Omental fat pad (tissue), 4 donors: Measurements from ENCODE around the gene FLII. TPM values are rescaled to one million over a fixed set of nuclear protein-coding genes. Genes with fewer than 3 reads are reported as not detected.
A peak's percentile ranks its signal among the peaks of the same experiment; 100 is the strongest.
"Not testable (repeated sequence)": the region's sequence is repeated elsewhere in the genome, so short reads cannot be mapped to it uniquely, and the experiment has no call there.

Experiments used
- ATAC-seq: fragments of 150-250 bp; one replicate; pipeline ENCODE4 v1.9.1; 2016; ENCODE audit warnings: mild to moderate bottlenecking, moderate library complexity; ENCODE audit not compliant: low FRiP score
- DNase-seq: peaks from one replicate; pipeline ENCODE4 v3.0.0-alpha.2; 2019; ENCODE audit warnings: low spot score
- total RNA-seq, 4 donors: library from RNA; depleted of rRNA; stranded (reverse); fragments of >200 nt; gene quantifications; one replicate each; pipeline ENCODE4 v1.1.0, GENCODE V29; 2016
- TF ChIP-seq, protein P1 (sequence below), 3 donors: fragments of 450-650 bp; IDR thresholded peaks; one replicate each; pipeline ENCODE4 v1.5.1; 2016 to 2017; ENCODE audit warnings: antibody characterized with exemption in 3 of 3, mild to moderate bottlenecking in 3 of 3, moderate library complexity in 2 of 3

Gene FLII
- total RNA-seq, result 100 to 1,000 TPM; 198 to 328 (median 324) TPM

DNA sequence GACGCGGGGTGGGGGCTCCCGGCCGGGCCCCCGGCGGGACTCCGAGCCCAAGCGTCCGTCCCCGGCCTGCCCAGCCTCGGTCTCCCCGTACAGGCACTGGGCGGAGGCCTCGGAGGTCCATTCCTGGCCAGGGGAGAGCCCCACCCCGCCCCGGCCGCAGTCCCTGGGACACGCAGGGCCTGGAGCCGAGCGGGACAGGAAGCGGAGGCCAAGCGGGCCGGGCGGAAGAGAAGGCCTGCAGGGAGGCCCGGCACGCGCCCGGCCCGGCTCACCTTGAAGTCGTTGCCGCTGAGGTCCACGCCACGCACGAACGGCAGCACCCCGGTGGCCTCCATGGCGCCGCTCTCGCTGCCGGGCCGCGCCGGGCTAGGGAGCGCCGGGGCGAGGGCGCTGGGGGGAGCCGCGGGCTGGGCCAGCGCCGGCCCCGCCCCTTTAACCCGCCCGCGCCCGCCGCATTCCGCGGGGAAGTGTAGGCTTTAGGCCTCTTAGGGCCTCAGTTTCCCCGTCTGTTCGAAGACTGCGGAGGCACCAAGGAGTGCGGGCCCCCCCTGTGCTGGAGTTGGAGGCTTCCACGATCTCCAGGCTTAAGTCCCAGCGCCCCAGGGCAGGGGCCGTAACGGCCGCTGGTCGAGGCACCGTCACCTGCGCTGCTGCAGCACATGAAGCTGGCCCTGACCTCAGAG, at the start of gene FLII:
Gene FLII (minus strand): TSS at position 383 of the 683 bp plus-strand sequence. CDS start 48 bp downstream, at position 335.
- TF ChIP-seq, protein P1, sequence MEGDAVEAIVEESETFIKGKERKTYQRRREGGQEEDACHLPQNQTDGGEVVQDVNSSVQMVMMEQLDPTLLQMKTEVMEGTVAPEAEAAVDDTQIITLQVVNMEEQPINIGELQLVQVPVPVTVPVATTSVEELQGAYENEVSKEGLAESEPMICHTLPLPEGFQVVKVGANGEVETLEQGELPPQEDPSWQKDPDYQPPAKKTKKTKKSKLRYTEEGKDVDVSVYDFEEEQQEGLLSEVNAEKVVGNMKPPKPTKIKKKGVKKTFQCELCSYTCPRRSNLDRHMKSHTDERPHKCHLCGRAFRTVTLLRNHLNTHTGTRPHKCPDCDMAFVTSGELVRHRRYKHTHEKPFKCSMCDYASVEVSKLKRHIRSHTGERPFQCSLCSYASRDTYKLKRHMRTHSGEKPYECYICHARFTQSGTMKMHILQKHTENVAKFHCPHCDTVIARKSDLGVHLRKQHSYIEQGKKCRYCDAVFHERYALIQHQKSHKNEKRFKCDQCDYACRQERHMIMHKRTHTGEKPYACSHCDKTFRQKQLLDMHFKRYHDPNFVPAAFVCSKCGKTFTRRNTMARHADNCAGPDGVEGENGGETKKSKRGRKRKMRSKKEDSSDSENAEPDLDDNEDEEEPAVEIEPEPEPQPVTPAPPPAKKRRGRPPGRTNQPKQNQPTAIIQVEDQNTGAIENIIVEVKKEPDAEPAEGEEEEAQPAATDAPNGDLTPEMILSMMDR (IDR thresholded peaks at IDR 0.05), result no peak
- no peak for DNase-seq

DNA sequence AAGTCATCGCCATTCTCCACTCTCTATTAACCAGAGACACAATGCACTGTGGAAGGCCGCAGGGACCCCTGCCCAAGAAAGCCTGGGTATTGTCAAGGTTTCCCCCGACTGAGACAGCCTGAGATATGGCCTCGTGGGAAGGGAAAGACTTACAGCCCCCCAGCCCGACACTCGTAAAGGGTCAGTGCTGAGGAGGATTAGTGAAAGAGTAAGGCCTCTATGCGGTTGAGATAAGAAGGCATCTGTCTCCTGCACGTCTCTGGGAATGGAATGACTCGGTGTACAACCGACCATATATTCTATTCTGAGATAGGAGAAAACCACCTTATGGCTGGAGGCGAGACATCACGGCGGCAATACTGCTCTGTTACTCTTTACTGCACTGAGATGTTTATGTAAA, 44.7 kb upstream of the FLII start:
- ATAC-seq, DNase-seq: not testable (repeated sequence)

More for the DNA sequence above, at the start of gene FLII:
- peak; percentile 50 for ATAC-seq

DNA sequence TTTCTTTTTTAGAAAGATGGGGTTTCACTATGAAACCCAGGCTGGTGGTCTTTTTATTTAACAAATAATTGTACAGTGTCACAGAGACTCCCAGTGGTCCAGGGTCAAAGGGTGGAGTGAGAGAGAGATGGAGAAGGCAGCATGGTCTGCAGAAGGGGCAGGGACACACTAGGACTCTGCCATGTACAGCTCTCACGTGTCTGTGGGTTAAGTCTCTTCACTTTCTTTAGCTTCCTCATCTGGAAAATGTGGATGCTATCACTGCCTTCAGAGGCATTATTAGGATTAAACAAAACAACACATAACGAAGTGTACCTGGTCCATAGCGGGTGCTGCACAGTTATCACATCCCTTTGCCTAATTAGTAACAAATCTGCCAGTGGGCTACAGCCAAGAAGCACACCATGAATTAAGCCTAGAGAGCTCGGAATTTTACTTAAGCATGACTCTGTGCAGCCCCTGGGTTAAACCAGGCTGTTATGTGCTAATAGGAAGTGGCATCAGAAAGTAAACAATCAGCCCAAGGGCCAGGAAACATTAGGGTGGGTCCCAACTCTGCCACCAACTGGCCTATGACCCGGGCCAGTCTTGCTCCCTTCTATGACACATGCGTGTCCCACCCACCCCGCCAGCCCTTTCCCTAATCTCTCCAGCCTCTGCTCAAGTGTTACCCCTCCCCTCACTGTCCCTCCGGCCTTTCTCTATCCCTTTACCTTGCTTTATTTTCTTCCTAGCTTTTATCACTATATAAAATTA, 42.4 kb upstream of the FLII start:
- TF ChIP-seq, protein P1 (IDR thresholded peaks at IDR 0.05), result no peak
- ATAC-seq, result peak; percentile 28
- no peak for DNase-seq

DNA sequence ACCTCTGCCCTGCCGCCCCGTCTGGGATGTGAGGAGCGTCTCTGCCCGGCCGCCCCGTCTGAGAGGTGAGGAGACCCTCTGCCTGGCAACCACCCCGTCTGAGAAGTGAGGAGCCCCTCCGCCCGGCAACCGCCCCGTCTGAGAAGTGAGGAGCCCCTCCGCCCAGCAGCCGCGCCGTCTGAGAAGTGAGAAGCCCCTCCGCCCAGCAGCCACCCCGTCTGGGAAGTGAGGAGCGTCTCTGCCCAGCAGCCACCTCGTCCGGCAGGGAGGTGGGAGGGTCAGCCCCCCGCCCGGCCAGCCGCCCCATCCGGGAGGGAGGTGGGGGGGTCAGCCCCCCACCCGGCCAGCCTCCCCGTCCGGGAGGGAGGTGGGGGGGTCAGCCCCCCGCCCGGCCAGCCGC, 39.5 kb upstream of the FLII start:
- ATAC-seq, DNase-seq: not testable (repeated sequence)

DNA sequence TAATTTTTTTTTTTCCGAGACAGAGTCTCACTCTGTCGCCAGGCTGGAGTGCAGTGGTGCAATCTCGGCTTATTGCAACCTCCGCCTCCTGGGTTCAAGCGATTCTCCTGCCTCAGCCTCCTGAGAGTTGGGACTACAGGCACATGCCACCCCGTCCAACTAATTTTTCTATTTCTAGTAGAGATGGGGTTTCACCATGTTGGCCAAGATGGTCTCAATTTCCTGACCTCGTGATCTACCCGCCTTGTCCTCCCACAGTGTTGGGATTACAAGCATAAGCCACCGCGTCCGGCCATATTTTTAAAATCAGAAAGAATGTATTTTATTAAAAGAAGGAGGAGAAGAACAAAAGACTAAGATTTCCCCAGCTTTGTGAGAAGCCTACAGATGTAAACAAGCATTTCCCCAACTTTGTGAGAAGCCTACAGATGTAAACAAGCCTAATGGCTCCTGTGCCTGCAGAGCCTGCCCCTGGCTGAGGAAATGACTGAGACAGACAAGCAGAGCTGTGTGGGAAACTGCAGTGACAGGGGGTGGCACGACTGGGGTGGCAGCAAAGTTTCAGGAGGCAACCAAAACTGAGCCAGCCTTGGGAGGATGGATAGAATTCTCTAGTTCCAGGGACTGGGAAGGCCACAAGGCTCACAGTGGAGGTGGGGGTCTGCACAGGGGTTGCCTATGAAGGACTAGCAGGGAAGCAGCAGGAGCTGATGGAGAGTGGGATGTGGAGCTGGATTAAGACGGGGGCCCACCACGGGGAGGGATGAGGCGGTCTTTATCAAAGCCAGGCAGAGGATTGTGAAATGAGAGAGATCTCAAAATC, 33.4 kb upstream of the FLII start:
- ATAC-seq (no peak), DNase-seq (no peak)
- TF ChIP-seq, protein P1 (IDR thresholded peaks at IDR 0.05), result no peak

DNA sequence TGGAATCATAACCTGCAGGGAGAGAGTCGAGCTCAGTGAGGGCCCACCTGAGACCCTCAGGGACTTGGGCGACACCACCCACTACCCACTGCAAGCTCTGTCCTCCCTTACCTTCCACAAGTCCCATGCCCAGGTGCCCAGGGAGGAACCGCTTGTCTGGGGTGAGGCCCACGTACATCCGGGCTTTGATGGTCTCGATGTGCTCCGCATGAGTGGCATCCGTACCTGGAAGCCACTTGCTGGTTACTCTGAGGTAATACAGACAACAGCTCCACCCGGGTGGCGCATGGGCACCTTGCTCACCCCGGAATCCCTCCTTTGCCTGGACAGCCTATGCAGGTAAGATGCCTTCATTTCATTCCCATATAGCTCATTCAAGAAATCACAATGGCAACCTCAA, 26.8 kb upstream of the FLII start:
- no peak for DNase-seq
- ATAC-seq, result no peak
- TF ChIP-seq, protein P1 (IDR thresholded peaks at IDR 0.05), result no peak

DNA sequence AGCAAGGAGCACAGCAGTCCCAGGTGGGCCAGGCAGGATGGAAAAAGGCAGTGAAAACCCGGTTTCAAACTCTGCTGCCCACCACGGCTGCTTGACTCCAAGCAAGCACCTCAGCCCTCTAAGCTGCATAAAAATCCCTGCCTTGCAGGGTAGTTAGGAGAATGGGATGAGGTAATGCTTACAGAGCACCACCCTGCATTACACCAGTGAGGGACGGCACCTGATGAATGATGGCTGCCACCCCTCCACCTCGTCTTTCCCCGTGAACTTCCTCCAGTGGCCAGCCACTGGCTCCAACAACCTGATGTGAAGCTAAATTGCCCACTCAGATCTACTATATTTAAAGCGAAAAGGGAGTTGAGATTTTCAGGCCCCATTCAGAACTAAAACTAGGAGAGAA, 23.2 kb upstream of the FLII start:
- DNase-seq, result no peak
- TF ChIP-seq, protein P1 (IDR thresholded peaks at IDR 0.05), result no peak
- no peak for ATAC-seq
